Esophagus squamous epithelium (tissue), 4 donors: Measurements from ENCODE around the gene SPIB.

Experiments
- CTCF ChIP-seq, 6 experiments: fragments of 450-650 bp in 4 of 6; fragments of 200-600 bp in 2 of 6; sonication (generic) in 2 of 6; IDR thresholded peaks; one replicate each; pipeline ENCODE4 v1.5.1; 2016 to 2019; ENCODE audit warnings: antibody characterized with exemption in 6 of 6, mild to moderate bottlenecking in 4 of 6, moderate library complexity in 4 of 6
- POLR2A ChIP-seq, 4 donors: fragments of 450-650 bp; IDR thresholded peaks; one replicate each; pipeline ENCODE4 v1.6.1; 2017; ENCODE audit warnings: antibody characterized with exemption in 4 of 4, mild to moderate bottlenecking in 4 of 4, moderate library complexity in 3 of 4

GRCh38 chr19:50419022-50419579 is 363 bp downstream of the SPIB start:
- TF ChIP-seq CTCF (IDR thresholded peaks at IDR 0.05) (no peak), POLR2A (IDR thresholded peaks at IDR 0.05) (no peak)
